Endothelial cell of umbilical vein (primary cell): ENCODE measurements around the gene PODNL1. TPM values are rescaled to one million over a fixed set of nuclear protein-coding genes. Genes with fewer than 3 reads are reported as not detected.

ENCODE experiments used
- BruUV-seq: library from RNA; stranded (reverse); fragments of 400-500 nt; replicated peaks from 2 replicates; lab custom pipeline; 2021; lab: Mats Ljungman, UMichigan
- CTCF ChIA-PET: fragments of 300-600, 350-600 bp; sonication (Branson Sonifier 250); formaldehyde crosslinking; loops from one replicate; lab custom pipeline; 2021; ENCODE audit warnings: antibody characterized with exemption, inconsistent platforms; lab: Charles Lee
- POLR2A ChIA-PET: fragments of 300-600, 350-600 bp; sonication (Branson Sonifier 250); formaldehyde crosslinking; loops from one replicate; lab custom pipeline; 2021; ENCODE audit warnings: antibody characterized with exemption, inconsistent platforms; lab: Charles Lee
- DNase-seq: peaks from one replicate; pipeline ENCODE4 v3.0.0-alpha.2; 2011; ENCODE audit warnings: low read depth, low spot score
- FAIRE-seq: peaks from 2 replicates; lab custom pipeline; 2011; peaks lifted over from hg19 to GRCh38; lab: Jason Lieb, UNC
- H2AFZ ChIP-seq: 2 replicates; pipeline ENCODE4 v1.6.0; 2012; ENCODE audit warnings: low read depth, low read length, control low read depth, inconsistent platforms
- H3K27ac ChIP-seq: 2 replicates; pipeline ENCODE4 v1.5.1; 2011; ENCODE audit warnings: low read depth, mild to moderate bottlenecking, control low read depth, low read length, moderate library complexity; ENCODE audit not compliant: insufficient read depth
- H3K27me3 ChIP-seq, 2 experiments: 2 replicates each; pipeline versions ENCODE4 v1.6.0 to v1.6.1; 2011; ENCODE audit warnings: low read length in 2 of 2, mixed read lengths in 1 of 2; ENCODE audit not compliant: control insufficient read depth in 2 of 2, insufficient read depth in 2 of 2
- H3K36me3 ChIP-seq, 2 experiments: 2 replicates in 1 of 2; 3 replicates in 1 of 2; pipeline ENCODE4 v1.5.1; 2011; ENCODE audit warnings: low read length in 2 of 2, mild to moderate bottlenecking in 1 of 2, moderate library complexity in 1 of 2; ENCODE audit not compliant: control insufficient read depth in 2 of 2, insufficient read depth in 2 of 2; ENCODE audit errors: extremely low read depth in 1 of 2
- H3K4me1 ChIP-seq: 3 replicates; pipeline ENCODE4 v1.5.1; 2011; ENCODE audit warnings: mild to moderate bottlenecking, low read length; ENCODE audit not compliant: control insufficient read depth, insufficient read depth; ENCODE audit errors: extremely low read depth
- H3K4me2 ChIP-seq: 2 replicates; pipeline ENCODE4 v1.6.1; 2011; ENCODE audit warnings: low read length, control low read depth, mixed read lengths; ENCODE audit not compliant: insufficient read depth
- H3K4me3 ChIP-seq, 3 experiments: fragments of 200-600 bp in 1 of 3; sonication (generic), shearing (Covaris generic) in 1 of 3; replicated peaks in 1 of 3; 2 replicates each; pipeline ENCODE4 v1.5.1; 2011 to 2016; ENCODE audit warnings: control low read depth in 3 of 3, low read length in 3 of 3, mild to moderate bottlenecking in 2 of 3, inconsistent platforms in 1 of 3, low read depth in 1 of 3, moderate library complexity in 1 of 3; ENCODE audit not compliant: insufficient read depth in 1 of 3
- H3K79me2 ChIP-seq: 2 replicates; pipeline ENCODE4 v1.6.0; 2012; ENCODE audit warnings: low read length, inconsistent platforms; ENCODE audit not compliant: control insufficient read depth, insufficient read depth
- H3K9ac ChIP-seq: replicated peaks from 2 replicates; pipeline ENCODE3; 2011; ENCODE audit warnings: low read length, control low read depth; ENCODE audit not compliant: insufficient read depth; ENCODE audit errors: extremely low read depth
- H3K9me1 ChIP-seq: replicated peaks from 3 replicates; pipeline ENCODE4 v1.6.0; 2011; ENCODE audit warnings: mild to moderate bottlenecking, low read length; ENCODE audit not compliant: control insufficient read depth, insufficient read depth; ENCODE audit errors: extremely low read depth
- H3K9me3 ChIP-seq: replicated peaks from 2 replicates; pipeline ENCODE4 v1.5.1; 2012; ENCODE audit warnings: low read length, inconsistent platforms; ENCODE audit not compliant: control insufficient read depth, insufficient read depth
- H4K20me1 ChIP-seq: replicated peaks from 2 replicates; pipeline ENCODE3; 2011; ENCODE audit warnings: mild to moderate bottlenecking, low read length; ENCODE audit not compliant: control insufficient read depth, insufficient read depth; ENCODE audit errors: extremely low read depth
- CTCF ChIP-seq, 2 donors: IDR thresholded peaks; 1 replicate in 1 of 2; 2 replicates in 1 of 2; pipeline ENCODE4 v1.5.1; 2011; ENCODE audit warnings: low read length in 2 of 2, mild to moderate bottlenecking in 2 of 2, moderate library complexity in 2 of 2, control low read depth in 1 of 2, inconsistent platforms in 1 of 2, low read depth in 1 of 2; ENCODE audit not compliant: insufficient read depth in 1 of 2; ENCODE audit errors: extremely low read depth in 1 of 2
- EZH2 ChIP-seq: IDR thresholded peaks from 2 replicates; pipeline ENCODE4 v1.6.1; 2012; ENCODE audit warnings: borderline replicate concordance, low read depth, mild to moderate bottlenecking, moderate library complexity, low read length, inconsistent platforms; ENCODE audit not compliant: severe bottlenecking
- FOS ChIP-seq: IDR thresholded peaks from 2 replicates; pipeline ENCODE4 v1.6.1; 2011; ENCODE audit warnings: mild to moderate bottlenecking, low read length, moderate library complexity, borderline replicate concordance; ENCODE audit not compliant: insufficient read depth
- JUN ChIP-seq: IDR thresholded peaks from 2 replicates; pipeline ENCODE4 v1.6.1; 2011; ENCODE audit warnings: borderline replicate concordance, low read depth; ENCODE audit not compliant: insufficient read length, insufficient read depth
- MAX ChIP-seq: IDR thresholded peaks from 2 replicates; pipeline ENCODE4 v1.6.1; 2011; ENCODE audit not compliant: insufficient read depth, insufficient read length
- POLR2A ChIP-seq: IDR thresholded peaks from 2 replicates; pipeline ENCODE4 v1.6.1; 2012; ENCODE audit warnings: low read depth, mild to moderate bottlenecking, control low read depth, low read length
- dilution Hi-C: fragments of 300-500 bp; cut with MboI; formaldehyde crosslinking; loops from one replicate; pipeline ENCODE4 v1.15.0; 2019; ENCODE audit warnings: low sequenced_read_pairs; ENCODE audit not compliant: extremely low pct_ligation_motif_present
- intact Hi-C: fragments of 100-400 bp; cut with micrococcal nuclease; formaldehyde crosslinking; loops from one replicate; pipeline ENCODE4 v1.10.0; 2022
- polyA plus RNA-seq, 4 experiments: library from polyadenylated mRNA; depleted of rRNA in 3 of 4; stranded (reverse) in 3 of 4; unstranded in 1 of 4; fragments of >200 nt; gene quantifications; 2 replicates each; pipeline versions ENCODE4 v1.2.1 to v1.2.3, GENCODE V29; 2011 to 2012; ENCODE audit warnings: missing spikeins in 1 of 4
- total RNA-seq: library from RNA; stranded (reverse); gene quantifications from 2 replicates; pipeline ENCODE4 v1.2.3, GENCODE V29; 2021

PODNL1 gene
- total and polyA plus RNA-seq, 2 donors (not counting 3 experiments of a cell fraction or from before 2014, with no cell fraction given), result 0.21 TPM; not detected in 1

- CTCF ChIA-PET, result interaction anchor here (1.0 to 8.1 kb wide), 5 partner anchors 159 to 465 kb away, joined by 3 to 74 read pairs (median 8); partner anchors contain the start of gene MISP3
- Histone ChIP-seq H3K4me3 (no peak overlapping the region), H3K27me3 (no peaks in the 10 kb centered on the region), H3K9ac (no peak overlapping the region), H3K79me2 (no peaks in the 10 kb centered on the region), H2AFZ (no peak overlapping the region), H3K4me1 (peaks cover 5% of the 10 kb centered on the region), H3K9me3 (no peaks in the 10 kb centered on the region), H3K36me3 (no peaks in the 10 kb centered on the region), H4K20me1 (no peaks in the 10 kb centered on the region), H3K27ac (no peak overlapping the region), H3K9me1 (no peaks in the 10 kb centered on the region), H3K4me2 (no peak overlapping the region)
- BruUV-seq, result no TSS peak
- no peak for DNase-seq
- intact Hi-C loops, result loop anchor here (5.0 kb wide), 2 partner anchors 174 to 464 kb away; no protein-coding TSS in a partner anchor
- TF ChIP-seq JUN, result no peak
- TF ChIP-seq MAX, result no peak
- TF ChIP-seq POLR2A, result no peak
- no peak for TF ChIP-seq CTCF (IDR thresholded peaks at IDR 0.05; ENCODE audit: extremely low read depth in 1 of 2, insufficient read depth in 1 of 2, low read depth in 1 of 2, low read length in 2 of 2)
- TF ChIP-seq FOS, result no peak
- no peak for TF ChIP-seq EZH2
- POLR2A ChIA-PET, result no interaction called here
- dilution Hi-C loops, result no loop called here
- FAIRE-seq, result no peak
Observed at GRCh38 chr19:13883516-13884064, 54.6 kb downstream of the PODNL1 start.
